Measurements from ENCODE around the gene SLC7A4.

The SLC7A4 gene

DNA sequence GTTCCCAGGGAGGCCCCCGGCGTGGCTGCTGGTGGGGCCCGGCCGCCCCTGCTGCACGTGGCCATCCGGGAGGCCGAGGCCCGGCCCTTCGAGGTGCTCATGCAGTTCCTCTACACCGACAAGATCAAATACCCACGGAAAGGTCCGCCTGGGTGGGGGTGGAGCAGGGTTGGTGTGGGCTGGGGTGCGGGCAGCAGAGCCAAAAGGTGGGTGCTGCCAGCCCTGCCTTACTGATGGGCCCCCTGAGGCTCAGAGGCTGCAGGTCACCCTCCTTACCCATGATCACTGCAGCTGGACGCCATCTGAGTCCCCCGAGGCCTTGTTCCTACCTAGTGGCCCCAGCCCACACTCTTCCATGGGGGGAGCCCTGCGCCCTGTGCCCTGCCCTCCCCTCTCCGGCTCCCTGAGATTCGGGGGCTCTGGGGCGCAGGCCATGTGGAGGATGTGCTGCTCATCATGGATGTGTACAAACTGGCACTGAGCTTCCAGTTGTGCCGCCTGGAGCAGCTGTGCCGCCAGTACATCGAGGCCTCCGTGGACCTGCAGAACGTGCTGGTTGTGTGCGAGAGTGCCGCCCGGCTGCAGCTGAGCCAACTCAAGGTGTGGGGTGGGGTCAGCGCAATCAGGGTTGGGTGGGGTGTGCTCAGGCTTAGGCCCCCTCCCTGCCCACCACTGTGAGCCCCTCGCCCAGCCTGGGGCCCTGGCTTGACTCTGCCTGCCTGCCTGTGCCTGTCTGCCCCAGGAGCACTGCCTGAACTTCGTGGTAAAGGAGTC is 38.0 kb downstream of the SLC7A4 start:
- DNase-seq, result no peak
- Histone ChIP-seq H3K27me3 (ENCODE audit: insufficient read depth, low read depth, severe bottlenecking) (no peaks in the 10 kb centered on the region), H3K9me3 (ENCODE audit: severe bottlenecking) (no peaks in the 10 kb centered on the region), H3K36me3 (peaks cover 53% of the 10 kb centered on the region), H3K4me3 (ENCODE audit: low read depth, low read length) (no peak overlapping the region), H3K27ac (no peak overlapping the region)
- TF ChIP-seq CTCF (IDR thresholded peaks at IDR 0.05; ENCODE audit: low read depth, low read length), result no peak

DNA sequence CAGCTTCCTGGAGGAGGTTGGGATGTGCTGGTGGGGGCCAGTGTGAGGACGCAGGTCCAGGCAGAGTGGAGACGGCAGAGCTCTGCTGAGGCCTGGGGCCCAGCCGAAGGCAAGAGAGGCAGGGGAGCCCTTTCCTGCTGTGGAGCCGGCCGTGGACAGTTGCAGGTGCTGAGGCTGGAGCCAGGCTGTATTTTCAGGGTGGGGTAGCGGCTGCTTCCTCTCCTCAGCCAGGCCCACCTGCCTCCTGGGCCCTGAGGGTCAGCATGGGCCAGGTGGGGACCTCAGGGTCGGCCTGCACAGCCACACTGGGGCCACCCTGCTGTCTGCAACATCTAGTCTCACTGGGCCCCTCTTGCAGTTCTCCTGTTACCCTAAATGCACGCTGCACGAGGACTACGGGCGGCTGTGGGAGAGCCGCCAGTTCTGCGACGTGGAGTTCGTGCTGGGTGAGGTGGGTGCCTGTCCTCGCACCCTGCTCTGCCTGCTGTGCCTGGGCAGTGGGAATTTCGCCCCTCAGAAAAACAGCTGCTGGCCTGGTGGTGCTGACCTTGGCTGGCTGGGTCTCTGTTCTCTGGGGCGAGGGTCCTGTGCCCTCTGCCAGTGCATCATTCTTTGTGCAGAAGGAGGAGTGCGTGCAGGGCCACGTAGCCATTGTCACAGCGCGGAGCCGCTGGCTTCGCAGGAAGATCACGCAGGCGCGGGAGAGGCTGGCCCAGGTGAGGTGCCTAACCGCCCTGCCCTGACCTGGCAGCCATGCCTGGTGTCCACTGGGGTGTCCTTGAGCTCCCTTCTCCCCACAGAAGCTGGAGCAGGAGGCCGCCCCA is 38.8 kb downstream of the SLC7A4 start:
- Histone ChIP-seq H3K27me3 (ENCODE audit: insufficient read depth, low read depth, severe bottlenecking) (no peaks in the 10 kb centered on the region), H3K9me3 (ENCODE audit: severe bottlenecking) (no peaks in the 10 kb centered on the region), H3K4me3 (ENCODE audit: low read depth, low read length) (no peak overlapping the region), H3K36me3 (peaks cover 45% of the 10 kb centered on the region), H3K27ac (no peak overlapping the region)
- DNase-seq, result no peak
- no peak for TF ChIP-seq CTCF (IDR thresholded peaks at IDR 0.05; ENCODE audit: low read depth, low read length)

DNA sequence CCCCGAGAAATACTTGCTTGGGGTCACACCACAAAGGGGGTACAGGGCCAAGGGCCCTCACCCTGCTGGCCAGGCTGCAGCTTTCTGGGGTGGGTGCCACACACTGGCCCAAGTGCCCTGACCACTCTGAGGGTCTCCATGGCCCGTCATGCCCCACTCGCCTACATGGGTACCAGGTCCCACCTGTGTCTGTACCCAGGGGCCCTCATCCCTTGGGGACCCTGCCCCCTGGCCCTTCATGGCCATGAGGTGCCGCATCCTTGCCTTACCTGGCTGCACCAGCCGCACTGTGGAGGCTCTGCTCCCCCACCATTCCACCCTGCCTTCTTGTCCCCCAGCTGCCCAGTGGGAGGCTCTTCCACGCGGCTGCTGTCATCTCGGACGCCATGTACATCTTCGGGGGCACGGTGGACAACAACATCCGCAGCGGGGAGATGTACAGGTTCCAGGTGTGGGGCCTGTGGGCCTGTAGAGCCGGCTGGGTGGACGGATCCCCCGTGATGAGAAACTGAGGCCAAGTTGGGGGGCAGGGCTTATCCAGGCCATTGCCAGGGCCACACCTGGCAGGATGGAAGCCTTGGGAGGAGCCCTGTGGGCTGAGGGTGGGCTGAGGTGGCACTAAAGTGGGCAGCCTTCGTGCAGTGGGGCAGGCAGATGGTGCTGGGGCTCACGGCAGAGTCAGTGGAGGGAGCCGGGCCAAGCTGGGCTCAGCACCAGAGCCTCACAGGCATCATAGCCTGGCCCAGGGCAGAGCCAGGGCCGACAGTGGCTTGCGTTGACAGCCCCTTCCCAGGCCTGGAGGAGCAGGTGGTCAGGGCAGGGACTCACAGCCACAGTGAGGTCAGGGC is 39.7 kb downstream of the SLC7A4 start:
- DNase-seq, result no peak
- Histone ChIP-seq H3K27me3 (ENCODE audit: insufficient read depth, low read depth, severe bottlenecking) (no peaks in the 10 kb centered on the region), H3K9me3 (ENCODE audit: severe bottlenecking) (no peaks in the 10 kb centered on the region), H3K27ac (no peak overlapping the region), H3K4me3 (ENCODE audit: low read depth, low read length) (no peak overlapping the region), H3K36me3 (peaks cover 36% of the 10 kb centered on the region)
- no peak for TF ChIP-seq CTCF (IDR thresholded peaks at IDR 0.05; ENCODE audit: low read depth, low read length)

DNA sequence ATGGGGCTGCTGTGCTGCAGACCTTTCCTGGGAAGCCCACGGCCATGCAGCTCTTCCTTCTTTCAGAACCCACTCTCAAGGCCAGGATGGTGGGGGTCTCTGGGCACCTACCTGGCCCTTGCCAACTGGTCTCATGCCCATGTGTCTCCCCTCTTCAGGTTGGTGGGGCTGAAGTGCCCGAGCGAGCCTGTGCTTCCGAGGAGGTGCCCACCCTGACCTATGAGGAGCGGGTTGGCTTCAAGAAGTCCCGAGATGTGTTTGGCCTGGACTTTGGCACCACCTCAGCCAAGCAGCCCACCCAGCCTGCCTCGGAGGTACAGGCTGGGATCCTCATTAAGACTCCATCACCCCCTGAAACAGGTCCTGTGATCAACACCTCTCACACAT is 40.3 kb downstream of the SLC7A4 start:
- Histone ChIP-seq H3K4me3 (ENCODE audit: low read depth, low read length) (no peak overlapping the region), H3K27ac (no peak overlapping the region), H3K27me3 (ENCODE audit: insufficient read depth, low read depth, severe bottlenecking) (no peaks in the 10 kb centered on the region), H3K36me3 (peaks cover 30% of the 10 kb centered on the region), H3K9me3 (ENCODE audit: severe bottlenecking) (no peaks in the 10 kb centered on the region)
- TF ChIP-seq CTCF (IDR thresholded peaks at IDR 0.05; ENCODE audit: low read depth, low read length), result no peak
- no peak for DNase-seq

DNA sequence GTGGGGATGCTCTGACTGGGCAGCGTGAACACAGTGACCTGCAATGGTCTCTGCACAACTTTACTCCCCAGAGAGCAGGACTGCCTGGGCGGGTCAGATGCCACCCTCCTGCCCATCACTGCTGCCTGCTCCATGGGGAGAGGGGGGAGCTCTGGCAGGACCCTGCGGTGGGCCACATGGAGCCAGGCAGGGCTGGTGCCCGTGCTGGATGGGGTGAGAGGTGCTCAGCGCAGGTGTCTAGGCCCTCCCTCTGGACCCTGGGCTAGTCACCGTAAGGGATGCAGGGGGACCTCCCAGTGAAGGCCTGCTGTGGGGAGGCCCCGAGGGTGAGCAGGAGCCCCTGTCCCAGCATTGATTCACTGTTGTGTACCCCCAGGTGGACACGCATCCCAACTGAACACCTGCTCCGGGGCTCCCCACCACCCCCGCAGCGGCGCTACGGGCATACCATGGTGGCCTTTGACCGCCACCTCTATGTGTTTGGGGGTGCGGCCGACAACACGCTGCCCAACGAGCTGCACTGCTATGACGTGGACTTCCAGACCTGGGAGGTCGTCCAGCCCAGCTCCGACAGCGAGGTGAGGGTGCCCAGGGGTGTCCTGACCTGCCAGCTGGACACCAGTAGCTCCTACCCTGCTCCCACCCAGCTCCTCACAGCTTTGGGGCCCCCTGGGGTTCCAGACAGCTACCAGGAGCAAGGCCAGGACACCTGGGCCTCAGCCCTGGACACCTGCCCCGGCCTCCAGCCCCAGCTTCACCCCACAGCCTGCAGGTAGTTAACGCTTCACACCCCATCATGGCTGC is 40.9 kb downstream of the SLC7A4 start:
- no peak for TF ChIP-seq CTCF (IDR thresholded peaks at IDR 0.05; ENCODE audit: low read depth, low read length)
- no peaks in the 10 kb centered on the region for H3K27me3 ChIP-seq (ENCODE audit: insufficient read depth, low read depth, severe bottlenecking)
- no peak overlapping the region for H3K4me3 ChIP-seq (ENCODE audit: low read depth, low read length)
- H3K36me3 ChIP-seq, result peaks cover 27% of the 10 kb centered on the region
- no peaks in the 10 kb centered on the region for H3K9me3 ChIP-seq (ENCODE audit: severe bottlenecking)
- no peak overlapping the region for H3K27ac ChIP-seq
- DNase-seq, result no peak

All from WERI-Rb-1 (cell line).